GM19452 (cell line): ENCODE data around the gene PAIP2.
"Not testable (repeated sequence)": the region's sequence is repeated elsewhere in the genome, so short reads cannot be mapped to it uniquely, and the experiment has no call there.

ENCODE experiments used
- ATAC-seq: cut with Tn5 transposase; IDR thresholded peaks from one replicate; pipeline ENCODE4 v1.9.1; 2021; ENCODE audit not compliant: unreplicated experiment

PAIP2 gene

DNA sequence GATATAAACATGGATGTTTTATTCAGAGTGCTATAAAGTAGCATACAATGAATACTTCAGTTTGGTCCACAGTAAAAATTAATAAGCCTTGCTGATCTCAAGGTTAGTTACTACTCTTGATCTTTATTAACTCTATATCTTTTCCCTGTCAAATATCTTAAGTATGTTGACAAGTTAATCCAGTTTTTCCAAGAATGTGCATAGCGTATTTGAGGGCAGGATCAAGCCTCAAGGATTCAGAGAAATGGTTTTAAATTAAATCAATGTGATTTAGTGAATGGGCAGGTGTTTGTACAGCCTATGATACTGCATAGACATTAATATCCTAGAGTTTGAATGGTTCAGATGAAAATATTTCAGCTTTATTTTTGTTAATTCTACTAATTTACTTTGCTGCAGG lies 27.4 kb upstream of the PAIP2 start:
- no peak for ATAC-seq

DNA sequence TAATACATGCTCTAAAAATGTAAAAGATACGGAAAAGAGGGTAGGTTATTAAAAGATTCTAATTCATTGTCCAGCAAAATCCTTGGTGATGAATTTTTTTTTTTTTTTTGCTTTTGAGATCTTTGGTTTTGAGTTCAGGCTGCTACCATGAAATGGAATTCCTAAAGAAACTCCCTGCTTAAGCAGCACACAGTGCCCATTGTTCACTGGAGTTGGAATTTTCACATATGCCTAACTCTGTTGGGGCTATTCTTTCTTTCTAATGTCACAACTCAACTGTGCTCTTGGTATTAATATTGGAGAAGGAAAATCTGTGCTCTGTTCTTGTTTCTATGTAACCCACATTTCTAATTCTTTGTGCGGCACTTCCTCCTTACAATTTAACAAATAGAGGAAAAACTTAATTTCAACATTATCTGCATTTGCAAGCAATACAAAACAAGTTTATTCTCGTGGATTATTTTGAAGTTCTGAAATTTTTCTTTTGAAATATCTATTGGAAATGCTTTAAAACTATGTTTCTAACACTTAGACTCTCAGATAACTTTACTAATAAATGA lies 26.5 kb upstream of the PAIP2 start:
- ATAC-seq: no peak

DNA sequence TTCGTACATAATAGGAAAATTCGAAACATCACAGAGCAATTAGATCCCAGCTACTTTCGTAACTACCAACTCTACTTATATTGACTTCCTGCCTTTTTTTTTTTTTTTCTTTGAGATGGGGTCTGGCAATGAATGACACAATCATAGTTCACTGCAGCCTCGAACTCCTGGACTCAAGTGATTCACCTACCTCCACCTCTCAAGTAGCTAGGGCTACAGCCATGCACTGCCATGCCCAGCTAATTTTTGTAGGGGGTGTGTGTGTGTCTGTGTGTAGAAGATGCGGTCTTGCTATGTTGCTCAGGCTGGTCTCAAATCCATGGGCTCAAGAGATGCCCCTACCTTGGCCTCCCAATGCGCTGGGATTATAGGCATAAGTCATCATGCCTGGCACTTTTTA lies 5.8 kb upstream of the PAIP2 start:
- no peak for ATAC-seq

DNA sequence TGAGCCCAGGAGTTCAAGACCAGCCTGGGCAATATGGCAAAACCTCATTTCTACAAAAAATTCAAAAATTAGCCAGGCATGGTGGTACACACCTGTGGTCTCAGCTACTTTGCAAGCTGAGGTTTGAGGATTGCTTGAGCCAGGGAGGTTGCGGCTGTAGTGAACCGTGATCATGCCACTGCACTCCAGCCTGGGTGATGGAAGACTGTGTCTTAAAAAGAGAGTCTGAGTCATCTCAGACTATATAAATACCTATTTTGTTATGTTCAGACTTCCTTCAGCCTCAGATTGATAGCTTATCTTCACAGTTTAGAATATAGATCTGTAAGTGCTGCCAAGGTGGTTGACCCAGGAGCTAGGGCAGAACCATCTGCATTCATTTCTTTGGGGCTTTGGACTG lies 1.6 kb upstream of the PAIP2 start:
- no peak for ATAC-seq

DNA sequence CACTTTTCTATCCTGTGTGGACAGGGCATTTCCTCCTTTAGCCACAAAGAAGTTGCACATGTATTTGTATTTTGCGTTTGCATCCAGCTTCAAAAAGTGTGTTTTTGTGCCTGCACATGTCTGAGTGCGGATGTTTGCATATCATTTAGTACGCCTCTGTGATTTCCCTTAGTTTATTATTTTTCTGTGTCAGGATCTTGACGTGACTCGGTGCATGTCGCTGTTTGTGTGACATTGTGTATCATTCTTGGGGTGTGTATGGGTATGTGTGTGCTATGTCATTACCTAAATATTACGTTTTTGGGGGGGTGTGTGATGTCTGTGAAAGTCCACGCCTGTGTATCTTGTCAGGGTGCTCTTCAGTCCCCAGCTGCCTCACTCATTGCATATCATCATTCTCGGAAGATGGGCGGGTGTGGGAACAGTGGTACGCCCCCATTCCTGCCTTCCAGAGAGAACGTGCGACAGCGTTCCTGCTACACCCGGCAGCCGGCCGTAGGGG lies 416 bp upstream of the PAIP2 start:
- ATAC-seq: no peak

DNA sequence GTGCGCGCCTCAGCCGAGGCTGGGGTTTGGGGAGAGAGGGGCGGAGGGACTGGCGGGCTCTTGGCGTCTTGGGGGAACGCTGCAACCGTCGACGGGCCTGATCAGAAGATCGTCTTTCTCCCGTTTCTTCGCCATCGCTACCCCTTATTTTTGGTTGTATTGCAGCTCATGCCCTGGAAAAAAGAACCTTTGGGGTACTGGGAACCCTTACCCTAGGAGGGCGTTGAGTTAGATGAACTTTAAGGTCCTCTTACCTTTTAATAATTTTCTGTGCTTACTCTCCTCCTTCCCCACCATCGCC lies 719 bp downstream of the PAIP2 start:
- ATAC-seq: peak; percentile 42

DNA sequence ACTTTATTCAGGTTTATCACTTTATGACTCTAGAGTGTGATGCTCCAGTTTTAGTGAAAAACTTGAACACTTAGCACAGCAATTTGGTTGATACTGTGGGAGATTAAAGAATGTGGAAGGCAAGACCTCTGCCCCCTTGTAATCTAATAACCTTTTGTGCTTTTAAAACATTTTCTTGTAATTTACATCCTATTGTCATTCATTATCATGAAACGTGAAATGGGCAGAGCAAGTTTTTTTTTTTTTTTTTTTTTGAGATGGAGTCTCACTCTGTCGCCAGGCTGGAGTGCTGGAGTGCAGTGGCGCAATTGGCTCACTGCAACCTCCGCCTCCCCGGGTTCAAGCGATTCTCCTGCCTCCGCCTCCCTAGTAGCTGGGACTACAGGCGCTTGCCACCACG lies 1.8 kb downstream of the PAIP2 start:
- no peak for ATAC-seq

DNA sequence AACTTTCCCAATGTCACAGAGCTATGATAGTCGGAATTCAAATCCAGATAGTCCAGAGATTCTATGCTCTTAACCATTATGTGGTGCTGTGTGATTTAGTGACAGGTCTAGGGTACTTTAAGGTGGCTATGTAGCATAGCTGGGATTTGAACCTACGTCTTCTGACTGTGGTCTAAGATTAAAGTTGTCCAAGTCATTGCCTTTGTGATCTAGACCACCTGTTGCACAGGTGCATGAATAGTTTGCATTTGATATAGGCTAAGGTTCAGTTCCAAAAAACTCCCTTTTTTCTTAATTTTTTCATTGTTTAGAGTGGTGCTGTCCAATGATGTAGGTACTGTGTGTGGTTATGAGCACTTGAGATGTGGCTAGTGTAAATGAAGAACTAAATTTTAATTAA lies 2.5 kb downstream of the PAIP2 start:
- ATAC-seq: no peak

DNA sequence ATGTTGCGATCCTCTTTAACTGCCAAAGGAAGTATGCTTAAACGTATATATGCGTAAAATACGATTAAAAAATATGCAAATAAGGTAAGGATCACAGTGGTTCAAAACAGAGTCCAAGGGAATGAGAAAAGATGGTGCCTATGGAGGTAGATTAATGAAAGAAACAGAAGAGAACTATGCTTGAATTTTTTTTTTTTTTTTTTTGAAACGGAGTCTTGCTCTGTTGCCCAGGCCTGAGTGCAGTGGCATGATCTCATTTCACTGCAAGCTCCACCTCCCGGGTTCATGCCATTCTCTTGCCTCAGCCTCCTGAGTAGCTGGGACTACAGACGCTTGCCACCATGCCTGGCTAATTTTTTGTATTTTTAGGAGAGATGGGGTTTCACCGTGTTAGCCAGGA lies 3.8 kb downstream of the PAIP2 start:
- not testable (repeated sequence) for ATAC-seq

DNA sequence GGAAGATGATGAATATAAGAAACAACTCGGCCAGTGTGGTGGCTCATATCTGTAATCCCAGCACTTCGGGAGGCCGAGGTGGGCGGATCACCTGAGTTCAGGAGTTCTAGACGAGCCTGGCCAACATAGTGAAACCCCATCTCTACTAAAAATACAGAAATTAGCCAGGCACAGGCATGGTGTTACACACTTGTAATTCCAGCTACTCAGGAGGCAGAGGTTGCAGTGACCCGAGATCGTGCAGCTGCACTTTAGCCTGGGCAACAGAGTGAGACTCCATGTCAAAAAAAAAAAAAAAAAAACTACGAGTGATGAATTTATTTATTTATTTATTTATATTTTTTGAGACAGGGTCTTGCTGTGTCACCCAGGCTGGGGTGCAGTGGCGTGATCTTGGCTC lies 6.2 kb downstream of the PAIP2 start:
- ATAC-seq: not testable (repeated sequence)

DNA sequence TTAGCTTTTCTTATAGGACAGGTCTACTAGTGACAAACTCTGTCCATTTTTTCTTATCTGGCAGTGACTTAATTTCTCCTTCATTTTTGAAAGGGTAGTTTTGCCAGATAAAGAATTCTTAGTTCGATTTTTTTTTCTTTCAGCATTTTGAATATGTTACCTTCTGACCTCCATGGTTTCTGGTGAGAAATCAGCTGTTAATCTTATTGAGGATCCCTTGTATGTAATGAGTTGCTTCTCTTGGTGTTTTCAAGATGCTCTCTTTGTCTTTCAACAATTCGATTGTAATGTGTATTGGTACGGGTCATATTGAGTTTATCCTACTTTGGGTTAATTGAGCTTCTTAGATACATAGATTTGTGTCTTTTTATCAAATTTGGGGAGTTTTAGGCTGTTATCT lies 12.5 kb downstream of the PAIP2 start:
- ATAC-seq: no peak

DNA sequence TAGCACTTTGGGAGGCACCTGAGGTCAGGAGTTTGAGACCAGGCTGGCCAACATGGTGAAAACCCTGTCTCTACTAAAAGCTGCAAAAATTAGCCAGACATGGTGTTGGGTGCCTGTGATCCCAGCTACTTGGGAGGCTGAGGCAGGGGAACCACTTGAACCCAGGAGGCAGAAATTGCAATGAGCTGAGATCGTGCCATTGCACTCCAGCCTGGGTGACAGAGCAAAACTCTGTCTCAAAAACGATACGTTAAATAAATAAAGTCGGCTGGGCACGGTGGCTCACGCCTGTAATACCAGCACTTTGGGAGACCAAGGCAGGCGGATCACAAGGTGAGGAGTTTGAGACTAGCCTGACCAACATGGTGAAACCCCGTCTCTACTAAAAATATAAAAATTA lies 14.2 kb downstream of the PAIP2 start:
- ATAC-seq: not testable (repeated sequence)

DNA sequence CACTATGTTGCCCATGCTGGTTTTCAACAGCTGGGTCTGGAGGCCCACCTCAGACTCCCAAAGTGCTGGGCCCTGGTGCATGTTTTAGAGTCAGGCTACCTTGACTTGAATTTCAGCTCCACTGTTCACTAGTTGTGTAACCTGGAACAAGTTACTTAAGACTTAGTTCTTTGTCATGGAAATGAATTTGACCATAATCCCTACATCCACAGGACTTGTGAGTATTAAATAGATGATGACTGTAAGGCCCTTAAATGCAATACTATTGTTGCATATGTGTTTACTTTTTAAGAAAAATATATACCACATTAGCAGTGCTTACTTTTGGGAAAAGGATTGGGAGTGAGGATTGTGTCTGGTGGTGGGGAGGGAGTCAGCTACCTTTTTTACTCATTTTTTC lies 16.4 kb downstream of the PAIP2 start:
- ATAC-seq: no peak

DNA sequence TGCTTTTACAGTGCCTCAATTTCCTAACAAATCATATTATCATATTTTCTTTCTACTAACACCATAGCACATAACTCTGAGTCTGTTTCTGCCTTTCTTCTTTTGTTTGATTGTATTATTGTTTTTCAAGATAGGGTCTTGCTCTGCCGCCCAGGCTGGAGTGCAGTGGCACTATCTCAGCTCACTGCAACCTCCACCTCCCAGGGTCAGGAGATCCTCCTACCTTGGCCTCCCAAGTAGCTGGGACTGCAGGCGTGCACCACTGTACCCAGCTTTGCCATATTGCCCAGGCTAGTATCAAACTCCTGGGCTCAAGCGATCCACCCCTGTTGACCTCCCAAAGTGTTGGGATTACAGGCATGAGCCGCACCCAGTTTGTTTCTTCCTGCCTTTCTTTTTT lies 18.7 kb downstream of the PAIP2 start:
- ATAC-seq: no peak

DNA sequence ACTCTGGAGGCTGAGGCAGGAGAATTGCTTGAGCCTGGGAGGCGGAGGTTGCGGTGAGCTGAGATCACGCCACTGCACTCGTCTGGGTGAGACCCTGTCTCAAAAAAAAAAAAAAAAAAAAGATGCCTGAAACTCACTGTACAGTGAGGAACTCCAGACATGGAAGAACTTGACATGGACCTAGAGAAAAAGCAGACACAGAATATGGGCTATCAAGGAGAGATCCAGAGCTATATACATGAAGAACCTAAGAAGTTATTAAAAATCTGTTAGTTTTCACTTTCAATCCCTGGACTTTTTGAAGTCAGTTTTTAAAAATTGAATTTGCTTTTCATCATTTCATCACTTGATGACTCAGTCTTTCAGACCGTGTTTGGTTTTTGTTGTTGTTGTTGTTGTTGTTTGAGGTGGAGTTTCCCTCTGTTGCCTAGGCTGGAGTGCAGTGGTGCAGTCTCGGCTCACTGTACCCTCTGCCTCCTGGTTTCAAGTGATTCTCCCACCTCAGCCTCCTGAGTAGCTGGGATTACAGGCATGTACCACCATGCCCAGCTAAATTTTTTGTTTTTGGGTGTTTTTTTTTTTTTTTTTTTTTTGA lies 20.3 kb downstream of the PAIP2 start:
- no peak for ATAC-seq

DNA sequence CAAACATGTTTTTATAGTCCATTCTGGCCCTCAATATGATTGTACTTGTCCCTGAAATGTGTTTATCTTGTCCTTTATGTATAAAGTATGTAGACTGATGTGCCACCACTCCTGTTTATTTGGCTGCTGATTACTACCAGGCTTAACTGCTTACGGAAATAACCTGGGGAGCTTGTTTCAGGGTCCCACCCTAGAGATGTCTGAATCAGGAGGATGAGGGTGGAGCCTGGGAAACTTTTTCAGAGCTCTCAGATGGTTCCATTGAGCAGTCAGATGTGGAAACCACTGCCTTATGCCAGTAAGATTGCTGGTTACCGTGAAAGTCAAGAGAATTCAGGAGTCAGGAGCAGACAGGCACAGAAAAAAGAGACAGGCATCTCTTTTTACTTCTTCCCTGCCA lies 22.3 kb downstream of the PAIP2 start:
- no peak for ATAC-seq

DNA sequence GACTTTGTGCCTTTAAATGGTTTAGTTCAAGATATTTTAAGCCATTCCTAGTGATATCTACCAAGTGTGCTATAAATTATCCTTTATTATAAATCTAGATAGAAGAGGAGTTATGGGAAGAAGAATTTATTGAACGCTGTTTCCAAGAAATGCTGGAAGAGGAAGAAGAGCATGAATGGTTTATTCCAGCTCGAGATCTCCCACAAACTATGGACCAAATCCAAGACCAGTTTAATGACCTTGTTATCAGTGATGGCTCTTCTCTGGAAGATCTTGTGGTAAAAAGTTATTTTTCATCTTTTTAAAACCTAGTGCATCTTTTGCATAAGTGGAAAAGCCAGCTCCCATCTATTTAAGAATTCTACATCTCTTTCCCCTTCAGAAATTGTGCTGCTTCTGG lies 22.8 kb downstream of the PAIP2 start:
- no peak for ATAC-seq

DNA sequence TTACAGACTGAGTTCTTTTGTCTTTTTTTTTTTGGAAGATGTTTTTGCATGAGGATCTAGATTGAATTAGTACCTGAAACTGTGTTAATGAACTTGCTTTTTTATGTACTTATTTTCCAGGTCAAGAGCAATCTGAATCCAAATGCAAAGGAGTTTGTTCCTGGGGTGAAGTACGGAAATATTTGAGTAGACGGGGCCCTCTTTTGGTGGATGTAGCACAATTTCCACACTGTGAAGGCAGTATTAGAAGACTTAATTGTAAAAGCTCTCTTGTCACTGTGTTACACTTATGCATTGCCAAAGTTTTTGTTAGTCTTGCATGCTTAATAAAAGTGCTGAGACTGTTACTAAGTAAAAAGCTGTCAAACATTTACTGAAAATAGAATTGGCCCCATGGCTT lies 27.0 kb downstream of the PAIP2 start:
- no peak for ATAC-seq

DNA sequence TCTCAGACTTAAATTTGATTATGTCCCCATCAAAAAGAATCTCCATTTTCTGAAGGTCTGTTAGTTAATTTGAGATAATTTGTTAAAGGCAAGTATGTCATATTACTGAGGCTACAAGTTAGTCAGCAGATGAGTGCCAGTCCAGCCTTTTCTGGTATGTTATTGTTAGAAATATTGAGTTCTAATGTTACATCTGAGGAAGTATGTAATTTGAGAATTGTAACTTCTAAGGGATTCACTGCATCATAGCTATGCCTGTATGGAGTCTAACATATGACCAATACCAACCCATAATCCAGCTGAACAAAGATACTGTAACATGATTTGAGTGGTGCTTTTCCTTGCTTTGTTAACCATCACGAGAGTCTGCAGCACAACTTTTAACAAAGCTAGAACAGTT lies 27.5 kb downstream of the PAIP2 start:
- no peak for ATAC-seq

DNA sequence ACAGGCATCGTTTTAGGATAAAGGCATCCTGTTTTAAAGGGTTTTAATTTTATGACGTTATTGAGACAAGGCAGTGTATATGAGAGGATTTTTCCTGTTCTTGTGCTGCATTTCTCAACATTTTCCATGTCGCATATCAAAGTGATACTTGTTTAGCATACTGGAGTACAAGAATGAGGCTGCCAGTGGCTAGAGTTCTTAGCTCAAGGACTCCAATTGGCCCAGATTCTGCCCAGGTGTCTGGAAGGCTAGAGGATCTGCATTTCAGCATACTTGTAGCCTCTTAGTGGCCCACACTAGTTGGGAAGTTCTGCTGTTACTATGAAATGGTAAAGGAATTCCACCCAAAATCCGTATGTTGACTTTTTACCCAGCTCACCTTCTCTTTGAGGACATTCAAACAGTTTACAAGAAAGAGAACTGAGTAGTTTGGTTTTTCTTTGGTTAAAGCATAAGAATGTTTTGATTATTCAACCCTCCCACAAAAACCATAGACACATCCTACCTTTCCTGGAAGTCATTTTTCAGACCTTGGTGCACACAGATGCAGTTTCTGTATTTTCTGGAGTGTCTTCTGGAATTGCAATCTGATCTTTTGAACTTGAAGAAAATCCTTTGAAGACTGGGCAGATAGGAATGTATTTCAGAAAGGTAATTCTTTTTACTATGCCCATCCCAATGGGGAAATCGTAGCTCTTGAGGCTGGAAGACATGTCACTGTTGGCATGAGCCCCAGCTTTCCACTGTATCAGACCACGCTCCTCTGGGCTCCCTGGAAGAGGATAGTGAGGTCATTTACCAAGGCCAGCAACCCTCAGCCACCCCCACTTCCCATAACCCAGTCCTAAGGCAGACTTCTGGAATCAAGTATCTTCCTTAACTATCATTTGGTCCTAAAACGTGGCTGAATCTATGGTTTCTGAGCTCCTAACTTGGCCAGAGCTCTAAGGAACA lies 30.1 kb downstream of the PAIP2 start:
- ATAC-seq: no peak

DNA sequence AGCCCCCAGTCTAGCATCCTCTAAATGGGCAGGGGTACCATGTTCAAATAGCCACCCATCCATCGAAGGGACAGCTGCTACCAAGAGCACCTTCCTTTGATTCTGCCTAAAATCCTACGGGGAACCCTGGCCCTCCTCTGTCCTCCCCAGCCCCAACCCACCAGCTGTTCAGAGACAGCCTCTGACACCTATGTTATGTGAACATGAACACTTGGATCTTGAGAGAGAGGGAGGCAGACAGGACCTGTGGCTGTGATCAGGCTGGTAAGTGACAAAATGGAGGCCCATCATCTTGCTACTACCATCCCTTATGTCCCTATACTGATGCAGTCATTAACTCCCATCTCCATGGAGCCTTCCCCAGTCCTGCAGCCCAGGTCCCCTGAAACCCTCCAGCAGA lies 33.3 kb downstream of the PAIP2 start:
- no peak for ATAC-seq

DNA sequence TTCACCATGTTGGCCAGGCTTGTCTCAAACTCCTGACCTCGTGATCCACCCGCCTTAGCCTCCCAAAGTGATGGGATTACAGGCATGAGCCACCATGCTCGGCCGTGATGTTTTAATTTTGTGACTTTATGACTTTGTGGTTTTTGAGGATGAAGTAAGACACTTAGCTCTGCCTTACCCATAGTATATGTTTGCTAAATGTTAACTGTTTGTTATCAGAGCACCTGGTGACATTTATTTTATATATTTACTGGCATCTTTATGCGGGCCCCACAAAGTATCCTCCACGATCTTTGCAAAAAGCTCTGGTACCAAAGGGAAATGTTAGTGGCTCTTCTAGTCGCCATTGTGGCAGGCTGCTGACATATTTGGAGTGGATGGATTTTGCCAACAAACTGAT lies 34.7 kb downstream of the PAIP2 start:
- ATAC-seq: no peak
